Gastrocnemius medialis (tissue), 4 donors: ENCODE results near the gene PSMD5. TPM values are rescaled to one million over a fixed set of nuclear protein-coding genes. Genes with fewer than 3 reads are reported as not detected.

Experiments used
- ATAC-seq, 2 donors: fragments of 150-250 bp; one replicate each; pipeline ENCODE4 v1.9.1; 2016
- DNase-seq, 2 donors: peaks; one replicate each; pipeline ENCODE4 v3.0.0-alpha.2; 2019
- H3K27ac ChIP-seq, 4 donors: fragments of 200-600 bp; sonication (generic); 1 replicate in 1 of 4; 2 replicates in 3 of 4; pipeline ENCODE4 v1.5.1; 2016 to 2018; ENCODE audit warnings: mild to moderate bottlenecking in 2 of 4, moderate library complexity in 1 of 4
- H3K27me3 ChIP-seq, 3 donors: fragments of 200-600 bp; sonication (generic) in 2 of 3; 1 replicate in 1 of 3; 2 replicates in 2 of 3; pipeline versions ENCODE4 v1.5.1 to v1.6.0; 2016 to 2019; ENCODE audit warnings: mild to moderate bottlenecking in 1 of 3, moderate library complexity in 1 of 3
- H3K36me3 ChIP-seq, 2 donors: fragments of 200-600 bp; sonication (generic) in 1 of 2; one replicate each; pipeline ENCODE4 v1.5.1; 2017 to 2018
- H3K4me1 ChIP-seq, 2 donors: fragments of 200-600 bp; sonication (generic) in 1 of 2; one replicate each; pipeline ENCODE4 v1.5.1; 2016 to 2017; ENCODE audit warnings: mild to moderate bottlenecking in 2 of 2
- H3K4me3 ChIP-seq, 4 donors: fragments of 200-600 bp; sonication (generic) in 3 of 4; 1 replicate in 1 of 4; 2 replicates in 3 of 4; pipeline ENCODE4 v1.5.1; 2016 to 2019; ENCODE audit warnings: mild to moderate bottlenecking in 2 of 4
- H3K9me3 ChIP-seq, 3 donors: fragments of 200-600 bp; sonication (generic) in 2 of 3; 1 replicate in 1 of 3; 2 replicates in 2 of 3; pipeline ENCODE4 v1.5.1; 2016 to 2019
- CTCF ChIP-seq, 5 experiments: fragments of 450-650 bp in 3 of 5; fragments of 200-600 bp in 2 of 5; sonication (generic) in 2 of 5; IDR thresholded peaks in 4 of 5; conservative IDR thresholded peaks in 1 of 5; 1 replicate in 4 of 5; 2 replicates in 1 of 5; pipeline ENCODE4 v1.5.1; 2016 to 2019; ENCODE audit warnings: antibody characterized with exemption in 5 of 5, mild to moderate bottlenecking in 3 of 5, moderate library complexity in 3 of 5
- POLR2A ChIP-seq, 2 donors: fragments of 450-650 bp; IDR thresholded peaks; one replicate each; pipeline ENCODE4 v1.6.1; 2017; ENCODE audit warnings: antibody characterized with exemption in 2 of 2, mild to moderate bottlenecking in 2 of 2, moderate library complexity in 2 of 2
- in situ Hi-C, 4 donors: fragments of 200-750 bp; cut with MboI; loops; one replicate each; pipeline versions ENCODE4 v1.15.0 to v1.8.0; 2017; ENCODE audit warnings: low sequenced_read_pairs in 4 of 4
- intact Hi-C: fragments of 100-400 bp; cut with DNase I; formaldehyde crosslinking; loops from one replicate; pipeline ENCODE4 v1.15.1; 2023; ENCODE audit warnings: low total_unique reads
- total RNA-seq, 4 donors: library from RNA; depleted of rRNA; stranded (reverse); fragments of >200 nt; gene quantifications; one replicate each; pipeline versions ENCODE4 v1.1.0 to v1.2.3, GENCODE V29; 2016

Gene PSMD5
- total RNA-seq, 4 donors from 2014 or later, result 9.3 to 35.3 (median 12.6) TPM

GRCh38 chr9:120875643-120875953 is 32.9 kb upstream of the PSMD5 start:
- Histone ChIP-seq H3K9me3 (no peaks in the 10 kb centered on the region), H3K4me1 (peaks cover 6 to 9% of the 10 kb centered on the region in 2 donors), H3K27ac (peak overlapping the region; percentile 74 to 87 (median 82)), H3K27me3 (peaks cover 0 to 9% (median 6%) of the 10 kb centered on the region in 3 donors), H3K4me3 (peak overlapping the region in 3 of 4 donors; percentile 77 to 81 (median 79)), H3K36me3 (no peaks in the 10 kb centered on the region)
- intact Hi-C loops, result no loop called here
- no peak for ATAC-seq
- TF ChIP-seq POLR2A (IDR thresholded peaks at IDR 0.05) (no peak), CTCF (IDR thresholded peaks at IDR 0.05 in 4 of 5, conservative IDR thresholded peaks at IDR 0.05 in 1 of 5) (no peak)
- in situ Hi-C loops, result loop anchor here in 3 of 4 donors (10.0 kb wide), 1 partner anchor 59 kb away; no protein-coding TSS in a partner anchor
- DNase-seq, result no peak

GRCh38 chr9:120875195-120875565 is 32.5 kb upstream of the PSMD5 start:
- Histone ChIP-seq H3K4me1 (peaks cover 6 to 9% of the 10 kb centered on the region in 2 donors), H3K4me3 (no peak overlapping the region), H3K36me3 (no peaks in the 10 kb centered on the region), H3K9me3 (no peaks in the 10 kb centered on the region), H3K27me3 (peaks cover 0 to 9% (median 6%) of the 10 kb centered on the region in 3 donors), H3K27ac (peak overlapping the region in 1 of 4 donors; percentile 81)
- DNase-seq, result no peak
- ATAC-seq, result no peak
- in situ Hi-C loops (loop anchor here in 3 of 4 donors (10.0 kb wide), 1 partner anchor 60 kb away; no protein-coding TSS in a partner anchor), intact Hi-C loops (no loop called here)
- TF ChIP-seq POLR2A (IDR thresholded peaks at IDR 0.05) (no peak), CTCF (IDR thresholded peaks at IDR 0.05 in 4 of 5, conservative IDR thresholded peaks at IDR 0.05 in 1 of 5) (no peak)

- no peak for ATAC-seq
- in situ Hi-C loops (loop anchor here (5.0 to 25.0 kb wide), 3 partner anchors 60 to 188 kb away; partner anchors contain the start of genes C5 (in 1 of the 4) and CNTRL (in 1 of the 4)), intact Hi-C loops (no loop called here)
- H3K4me3 ChIP-seq, result no peak overlapping the region
- no peak for DNase-seq
- no peaks in the 10 kb centered on the region for H3K9me3 ChIP-seq
- H3K27me3 ChIP-seq, result peaks cover 0 to 7% (median 6%) of the 10 kb centered on the region in 3 donors
- H3K4me1 ChIP-seq, result peaks cover 6 to 9% of the 10 kb centered on the region in 2 donors
- no peaks in the 10 kb centered on the region for H3K36me3 ChIP-seq
- TF ChIP-seq CTCF (IDR thresholded peaks at IDR 0.05 in 4 of 5, conservative IDR thresholded peaks at IDR 0.05 in 1 of 5) (no peak), POLR2A (IDR thresholded peaks at IDR 0.05) (no peak)
- H3K27ac ChIP-seq, result no peak overlapping the region
These were observed 31.8 kb upstream of the PSMD5 start for GRCh38 chr9:120874226-120875194.

- H3K4me1 ChIP-seq, result peaks cover 6 to 12% of the 10 kb centered on the region in 2 donors
- intact Hi-C loops (no loop called here), in situ Hi-C loops (loop anchor here (5.0 to 25.0 kb wide), 3 partner anchors 61 to 189 kb away; partner anchors contain the start of genes C5 (in 1 of the 4) and CNTRL (in 1 of the 4))
- H3K27ac ChIP-seq, result no peak overlapping the region
- no peak for TF ChIP-seq POLR2A (IDR thresholded peaks at IDR 0.05)
- TF ChIP-seq CTCF (IDR thresholded peaks at IDR 0.05 in 4 of 5, conservative IDR thresholded peaks at IDR 0.05 in 1 of 5), result no peak
- DNase-seq (no peak), ATAC-seq (no peak)
- no peak overlapping the region for H3K4me3 ChIP-seq
- peaks cover 0 to 4% (median 3%) of the 10 kb centered on the region in 3 donors for H3K27me3 ChIP-seq
- H3K9me3 ChIP-seq, result no peaks in the 10 kb centered on the region
- H3K36me3 ChIP-seq, result no peaks in the 10 kb centered on the region
These were observed 30.8 kb upstream of the PSMD5 start for GRCh38 chr9:120873512-120873911.
